Measurements from ENCODE around the gene IFT172.
A peak's percentile ranks its signal among the peaks of the same experiment; 100 is the strongest.
"Not testable (repeated sequence)": the region's sequence is repeated elsewhere in the genome, so short reads cannot be mapped to it uniquely, and the experiment has no call there.

Gene IFT172

DNA sequence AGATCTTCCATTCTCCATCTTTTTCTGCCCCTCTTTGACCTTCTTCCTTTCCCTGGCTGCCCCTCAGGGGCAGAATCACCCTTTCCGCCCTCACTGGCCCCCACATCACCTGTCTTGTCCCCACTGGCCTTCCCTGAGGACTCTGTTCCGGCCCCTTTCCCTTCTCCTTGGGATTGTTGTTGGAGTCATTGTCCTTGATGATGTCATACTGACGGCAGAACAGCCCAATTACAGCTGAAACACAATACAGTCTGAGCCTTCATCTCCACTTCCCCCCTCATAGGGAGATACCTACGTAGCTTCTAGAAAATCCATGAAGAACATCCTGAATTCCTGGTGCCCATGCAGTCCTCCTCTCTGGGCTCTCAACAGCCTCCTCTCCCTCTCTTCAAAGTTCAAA lies 3.0 kb upstream of the IFT172 start:
- no peak for DNase-seq

DNA sequence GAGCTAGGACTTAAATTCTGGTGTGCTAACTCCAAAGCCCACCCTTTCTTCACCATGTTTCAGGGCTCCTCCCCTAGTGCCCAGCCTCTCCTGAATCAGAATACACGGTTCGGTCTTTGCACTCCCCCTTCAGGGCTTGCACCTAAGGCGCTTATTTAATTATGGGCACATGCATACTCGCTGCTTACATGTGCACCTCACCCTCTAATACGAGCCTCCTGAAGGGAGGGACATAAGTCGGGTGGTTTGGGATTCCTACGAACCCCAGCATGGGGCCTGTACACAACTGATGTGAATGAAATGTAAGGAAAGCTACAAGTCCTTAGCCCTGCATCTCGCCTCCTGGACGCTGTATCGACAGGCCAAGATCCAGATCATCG lies 435 bp downstream of the IFT172 start:
- DNase-seq, result no peak

DNA sequence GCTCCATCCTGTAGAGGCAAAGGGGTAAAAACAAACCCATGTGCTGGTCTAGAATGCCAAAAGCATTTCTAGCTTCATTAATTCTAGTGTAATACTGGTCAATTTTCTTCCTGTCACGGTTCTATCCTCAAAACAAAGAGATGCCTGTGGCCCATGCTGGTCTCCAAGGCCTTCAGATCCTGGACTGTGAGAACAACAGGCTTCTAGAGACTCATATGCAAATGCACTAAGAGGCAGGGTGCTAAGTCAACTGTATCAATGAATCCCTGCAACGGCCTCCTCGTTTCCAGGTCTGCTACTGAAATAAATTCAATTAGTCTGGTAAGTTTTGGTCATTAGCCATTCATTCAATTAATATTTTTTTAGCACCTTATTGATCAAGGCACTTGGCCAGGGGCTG lies 4.0 kb downstream of the IFT172 start:
- DNase-seq, result no peak

- DNase-seq, result no peak
These were observed 17.6 kb downstream of the IFT172 start for GRCh38 chr2:27471961-27472360.

- no peak for DNase-seq
These were observed 25.1 kb downstream of the IFT172 start for GRCh38 chr2:27464443-27464842.

- DNase-seq, result no peak
These were observed 28.4 kb downstream of the IFT172 start for GRCh38 chr2:27461118-27461517.

- DNase-seq, result no peak
These were observed 35.6 kb downstream of the IFT172 start for GRCh38 chr2:27453968-27454367.

DNA sequence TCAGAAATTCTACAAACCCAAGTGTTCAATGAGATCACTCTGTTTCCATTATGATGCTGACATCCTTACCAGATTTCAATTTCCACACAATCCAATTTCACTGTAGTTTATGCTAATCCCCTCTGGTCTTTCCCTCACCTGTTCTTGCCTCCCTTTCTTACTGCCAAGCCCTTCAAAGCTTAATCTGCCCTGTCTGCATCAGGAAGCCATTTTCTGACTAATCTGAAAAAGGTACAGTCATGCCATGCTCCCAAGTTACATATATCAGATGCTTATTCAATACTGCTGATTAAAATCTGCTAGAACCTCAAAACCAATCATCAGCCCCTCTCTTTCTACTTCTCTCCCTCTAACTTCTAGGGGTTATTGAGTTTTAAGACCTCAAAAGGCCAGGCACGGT lies 38.4 kb downstream of the IFT172 start:
- no peak for DNase-seq

DNA sequence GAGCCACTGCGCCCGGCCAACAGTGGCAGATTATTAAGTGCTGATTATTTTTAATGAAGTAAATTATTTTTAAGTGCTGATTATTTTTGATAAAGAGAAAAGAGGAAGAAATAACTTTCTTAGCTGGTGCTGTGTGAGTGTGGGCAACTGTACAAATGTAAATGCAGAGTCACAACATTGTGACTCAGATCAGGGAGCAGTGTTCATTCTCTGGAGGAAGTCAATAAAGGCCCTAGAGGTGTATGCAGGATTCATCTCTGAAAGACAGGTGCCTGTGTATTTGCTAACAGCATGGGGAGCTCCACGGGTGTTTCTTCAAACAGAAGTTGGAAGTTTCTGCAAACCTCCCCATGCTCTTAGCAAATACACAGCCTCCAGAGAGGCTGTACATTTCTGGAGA lies 41.2 kb downstream of the IFT172 start:
- DNase-seq, result no peak

GRCh38 chr2:27446057-27446456 lies 43.5 kb downstream of the IFT172 start:
- DNase-seq, result no peak

DNA sequence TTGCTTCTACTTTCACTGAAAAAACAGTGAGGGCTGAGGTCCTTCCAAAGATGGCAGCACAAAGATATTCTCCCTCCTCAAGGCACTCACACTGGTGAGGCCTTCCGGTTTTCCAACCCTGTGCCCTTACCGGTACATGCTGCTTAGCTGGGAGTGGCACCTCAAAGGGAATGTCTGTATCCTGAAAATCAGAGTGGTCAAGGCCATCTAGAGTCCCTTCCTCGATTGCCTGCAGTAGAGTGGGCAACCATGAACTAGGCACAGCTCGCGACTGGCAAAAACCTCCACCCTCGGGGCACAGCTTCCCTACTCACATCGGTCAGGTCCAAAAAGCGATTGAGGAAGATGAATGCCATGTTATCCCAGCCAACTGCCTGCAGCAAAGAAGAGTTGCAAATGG lies 43.9 kb downstream of the IFT172 start:
- no peak for DNase-seq

GRCh38 chr2:27445155-27445554 lies 44.4 kb downstream of the IFT172 start:
- no peak for DNase-seq

GRCh38 chr2:27442920-27443282 lies 46.6 kb downstream of the IFT172 start:
- DNase-seq, result no peak

- DNase-seq, result peak; percentile 70
These were observed 47.3 kb downstream of the IFT172 start, which contains the start of gene KRTCAP3 for GRCh38 chr2:27441958-27442919. Gene KRTCAP3, plus strand, starts transcription at chr2:27442381. Its CDS starts 32 bp downstream, at chr2:27442413.

DNA sequence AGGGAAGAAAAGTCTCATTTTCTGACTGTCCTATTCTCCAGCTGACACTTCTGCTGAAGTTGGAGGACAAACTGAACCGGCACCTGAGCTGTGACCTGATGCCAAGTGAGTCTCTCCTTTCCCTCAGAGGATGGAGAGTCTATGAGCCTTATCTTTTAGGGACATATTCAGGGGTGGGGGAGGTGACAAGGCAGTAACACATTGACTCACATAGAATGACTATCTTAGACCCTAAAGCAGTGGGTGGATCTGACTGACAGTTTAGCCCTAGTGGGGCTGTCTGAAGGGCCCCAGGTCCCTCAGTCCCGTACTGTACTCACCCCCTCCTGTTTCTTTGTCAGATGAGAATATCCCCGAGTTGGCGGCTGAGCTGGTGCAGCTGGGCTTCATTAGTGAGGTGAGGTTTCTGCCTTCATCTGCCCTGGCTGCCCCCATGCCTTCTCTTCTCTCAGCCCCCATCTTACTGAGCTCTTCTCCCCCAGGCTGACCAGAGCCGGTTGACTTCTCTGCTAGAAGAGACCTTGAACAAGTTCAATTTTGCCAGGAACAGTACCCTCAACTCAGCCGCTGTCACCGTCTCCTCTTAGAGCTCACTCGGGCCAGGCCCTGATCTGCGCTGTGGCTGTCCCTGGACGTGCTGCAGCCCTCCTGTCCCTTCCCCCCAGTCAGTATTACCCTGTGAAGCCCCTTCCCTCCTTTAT lies 48.2 kb downstream of the IFT172 start:
- no peak for DNase-seq

DNA sequence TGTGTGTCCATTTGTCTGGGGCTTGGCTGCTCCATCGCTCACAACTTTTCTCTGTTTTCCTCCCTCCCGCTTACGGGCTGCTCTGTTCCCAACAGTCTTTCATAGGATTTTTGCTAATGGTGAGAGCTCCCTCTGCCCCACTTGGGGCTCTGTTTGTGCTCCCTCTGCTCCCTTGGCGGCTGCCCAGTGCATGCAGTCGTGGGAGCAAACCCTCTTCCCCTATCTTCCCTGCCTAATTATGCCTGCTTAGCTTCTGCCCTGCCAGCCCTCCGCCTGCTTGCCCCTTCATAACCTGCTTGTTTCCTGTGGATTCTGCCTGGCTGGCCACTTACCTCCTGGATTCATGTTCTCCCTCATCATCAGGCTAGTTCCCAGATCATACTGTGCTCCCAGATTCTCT lies 53.9 kb downstream of the IFT172 start:
- no peak for DNase-seq

- no peak for DNase-seq
These were observed 58.1 kb downstream of the IFT172 start for GRCh38 chr2:27431395-27431794.

GRCh38 chr2:27428978-27429541 lies 60.5 kb downstream of the IFT172 start:
- no peak for DNase-seq

- DNase-seq, result peak; percentile 97
These were observed 61.1 kb downstream of the IFT172 start, which contains the start of gene NRBP1 for GRCh38 chr2:27428213-27428977. Gene NRBP1, plus strand, starts transcription at chr2:27428631. Its CDS starts 4,643 bp downstream, at chr2:27433274.

DNA sequence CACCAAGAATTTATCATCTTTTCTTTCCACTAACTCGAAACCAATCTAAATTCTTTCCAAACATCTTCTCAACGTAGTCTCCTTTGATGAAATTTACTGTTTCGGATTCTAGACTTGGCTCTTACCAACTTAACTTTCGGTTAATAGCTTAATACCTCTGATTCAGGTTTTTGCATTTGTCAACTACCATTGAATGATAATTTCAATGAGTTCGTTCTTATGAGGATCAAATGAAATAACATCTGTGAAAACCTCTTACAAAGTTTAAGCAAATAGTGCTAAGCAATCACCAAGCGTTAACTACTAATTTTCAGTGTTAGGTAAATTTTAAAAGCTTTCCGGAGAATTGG lies 61.7 kb downstream of the IFT172 start:
- no peak for DNase-seq

- not testable (repeated sequence) for DNase-seq
These were observed 64.5 kb downstream of the IFT172 start for GRCh38 chr2:27425039-27425438.

DNA sequence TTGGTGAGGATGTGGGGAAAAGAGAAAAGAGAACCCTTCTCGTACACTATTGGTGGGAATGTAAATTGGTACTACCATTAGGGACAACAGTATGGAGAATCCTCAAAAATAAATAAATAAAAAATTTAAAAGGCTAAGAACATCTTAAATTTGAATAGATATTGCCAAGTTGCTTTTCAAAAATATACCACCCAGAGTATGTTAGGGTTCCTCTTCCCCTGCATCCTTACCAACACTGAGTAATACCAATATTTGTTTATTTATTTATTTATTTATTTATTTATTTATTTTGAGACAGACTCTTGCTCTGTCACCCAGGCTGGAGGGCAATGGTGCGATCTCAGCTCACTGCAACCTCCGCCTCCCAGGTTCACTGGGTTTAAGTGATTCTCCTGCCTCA lies 66.6 kb downstream of the IFT172 start:
- no peak for DNase-seq

GRCh38 chr2:27421660-27422250 lies 67.8 kb downstream of the IFT172 start:
- DNase-seq, result no peak
